ENCODE data around the gene ADPRHL1.

Gene ADPRHL1

GRCh38 chr13:113431171-113431570 is 22.1 kb downstream of the ADPRHL1 start:
- DNase-seq (ENCODE audit: low read depth): no peak

- no peak for DNase-seq (ENCODE audit: low read depth)
Observed at GRCh38 chr13:113430378-113431110, 22.7 kb downstream of the ADPRHL1 start.

GRCh38 chr13:113429608-113429985 is 23.7 kb downstream of the ADPRHL1 start:
- DNase-seq (ENCODE audit: low read depth): no peak

GRCh38 chr13:113428871-113429607 is 24.2 kb downstream of the ADPRHL1 start:
- DNase-seq (ENCODE audit: low read depth): no peak

- DNase-seq (ENCODE audit: low read depth): no peak
Observed at GRCh38 chr13:113428469-113428865, 24.8 kb downstream of the ADPRHL1 start.

- DNase-seq (ENCODE audit: low read depth): no peak
Observed at GRCh38 chr13:113427562-113428468, 25.5 kb downstream of the ADPRHL1 start.

GRCh38 chr13:113426591-113426986 is 26.7 kb downstream of the ADPRHL1 start:
- DNase-seq (ENCODE audit: low read depth): no peak

GRCh38 chr13:113425941-113426590 is 27.2 kb downstream of the ADPRHL1 start:
- no peak for DNase-seq (ENCODE audit: low read depth)

GRCh38 chr13:113423520-113424163 is 29.6 kb downstream of the ADPRHL1 start:
- DNase-seq (ENCODE audit: low read depth): no peak

GRCh38 chr13:113422807-113423519 is 30.3 kb downstream of the ADPRHL1 start:
- DNase-seq (ENCODE audit: low read depth): no peak

- DNase-seq (ENCODE audit: low read depth): no peak
Observed at GRCh38 chr13:113421673-113422270, 31.5 kb downstream of the ADPRHL1 start.

- no peak for DNase-seq (ENCODE audit: low read depth)
Observed at GRCh38 chr13:113420833-113421600, 32.3 kb downstream of the ADPRHL1 start.

GRCh38 chr13:113420232-113420631 is 33.1 kb downstream of the ADPRHL1 start:
- DNase-seq (ENCODE audit: low read depth): no peak

- no peak for DNase-seq (ENCODE audit: low read depth)
Observed at GRCh38 chr13:113419531-113420193, 33.6 kb downstream of the ADPRHL1 start.

- DNase-seq (ENCODE audit: low read depth): no peak
Observed at GRCh38 chr13:113418722-113419049, 34.6 kb downstream of the ADPRHL1 start.

GRCh38 chr13:113417836-113418721 is 35.2 kb downstream of the ADPRHL1 start:
- DNase-seq (ENCODE audit: low read depth): no peak

GRCh38 chr13:113417008-113417751 is 36.1 kb downstream of the ADPRHL1 start:
- no peak for DNase-seq (ENCODE audit: low read depth)

Data from GM04503 (cell line).